NOMO-1 treated with dmso at 0.1 percent for 144 hours (cell line): ENCODE results near the gene CHPT1.
A peak's percentile ranks its signal among the peaks of the same experiment; 100 is the strongest.
"Not testable (repeated sequence)": the region's sequence is repeated elsewhere in the genome, so short reads cannot be mapped to it uniquely, and the experiment has no call there.

Experiments used
- DNase-seq: peaks from one replicate; lab custom pipeline; 2025; ENCODE audit not compliant: unreplicated experiment; lab: John Stamatoyannopoulos, UW

The CHPT1 gene

DNA sequence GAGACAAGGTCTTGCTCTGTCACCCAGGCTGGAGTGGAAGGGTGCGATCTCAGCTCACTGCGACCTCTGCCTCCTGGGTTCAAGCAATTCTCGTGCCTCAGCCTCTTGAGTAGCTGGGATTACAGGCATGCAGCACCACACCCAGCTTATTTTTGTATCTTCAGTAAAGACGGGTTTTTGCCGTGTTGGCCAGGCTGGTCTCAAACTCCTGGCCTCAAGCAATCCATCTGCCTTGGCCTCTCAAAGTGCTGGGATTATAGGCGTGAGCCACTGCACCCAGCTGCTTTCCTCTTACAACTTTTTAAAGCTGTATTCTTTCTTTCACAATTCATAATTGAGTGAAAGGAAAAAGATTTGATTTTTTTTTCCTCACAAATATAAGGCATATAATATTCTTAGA is 15.8 kb upstream of the CHPT1 start:
- DNase-seq: not testable (repeated sequence)

DNA sequence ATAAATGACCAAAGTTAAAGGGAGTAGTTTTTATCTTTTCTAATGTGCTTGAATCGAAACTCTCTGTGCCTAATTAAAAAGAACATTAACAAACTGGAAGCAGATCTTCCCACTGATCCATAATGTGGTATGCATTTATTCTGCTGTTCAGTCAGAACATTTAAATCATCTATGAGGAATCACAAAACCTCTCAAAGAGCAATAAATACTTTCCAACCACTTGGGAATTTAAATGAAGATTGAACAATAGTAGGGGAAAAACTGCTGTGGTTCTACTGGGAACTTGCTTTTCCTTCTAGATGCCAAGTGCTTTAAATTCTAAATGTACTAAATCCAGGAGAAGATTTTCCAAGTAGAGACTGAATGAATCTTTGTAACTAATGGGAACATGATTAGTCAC is 12.3 kb upstream of the CHPT1 start:
- DNase-seq: no peak

GRCh38 chr12:101686176-101686575 is 11.3 kb upstream of the CHPT1 start:
- no peak for DNase-seq

- DNase-seq: no peak
Measured at GRCh38 chr12:101690544-101691098, 6.8 kb upstream of the CHPT1 start.

- no peak for DNase-seq
Measured at GRCh38 chr12:101691503-101692096, 5.8 kb upstream of the CHPT1 start.

DNA sequence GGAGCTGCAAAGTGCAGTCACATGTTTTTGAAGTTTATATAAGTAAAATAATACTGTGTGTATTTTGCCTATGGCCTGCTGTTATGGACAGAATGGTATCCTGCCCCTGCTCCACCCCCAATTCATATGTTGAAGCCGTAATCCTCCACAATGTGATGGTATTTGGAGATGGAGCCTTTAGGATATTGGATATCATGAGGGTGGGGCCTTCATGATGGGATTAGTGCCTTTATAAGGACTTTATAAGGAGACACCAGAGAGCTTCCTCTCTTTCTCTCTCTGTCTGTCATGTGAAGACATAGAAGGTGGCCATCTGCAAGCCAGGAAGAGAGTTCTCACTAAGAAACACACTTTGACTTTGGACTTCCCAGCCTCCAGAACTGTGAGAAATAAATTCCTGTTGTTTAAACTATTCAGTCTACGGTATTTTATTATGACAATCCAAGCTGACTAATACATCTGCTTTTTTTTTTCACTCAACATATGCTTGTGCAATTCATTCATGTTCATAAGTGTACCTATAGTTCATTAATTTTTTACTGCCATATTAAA is 3.1 kb upstream of the CHPT1 start:
- no peak for DNase-seq

- no peak for DNase-seq
Measured at GRCh38 chr12:101694986-101695385, 2.5 kb upstream of the CHPT1 start.

DNA sequence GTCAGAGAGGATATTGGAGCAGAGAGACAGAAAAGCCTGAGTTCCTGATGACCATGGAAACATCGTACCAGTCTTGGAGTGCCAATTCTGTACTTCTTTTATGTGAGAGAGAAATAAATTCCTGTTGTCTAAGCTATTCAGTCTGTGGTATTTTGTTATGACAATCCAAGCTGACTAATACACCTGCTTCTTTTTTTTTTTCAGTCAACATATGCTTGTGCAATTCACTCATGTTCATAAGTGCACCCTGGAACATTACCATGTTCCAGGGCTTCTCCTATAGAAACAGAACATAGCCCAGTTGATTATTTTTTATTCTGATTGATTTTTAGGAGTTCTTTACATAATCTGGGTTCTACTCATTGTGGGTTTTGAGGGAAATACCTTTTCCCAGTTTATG is 1.7 kb upstream of the CHPT1 start:
- no peak for DNase-seq

DNA sequence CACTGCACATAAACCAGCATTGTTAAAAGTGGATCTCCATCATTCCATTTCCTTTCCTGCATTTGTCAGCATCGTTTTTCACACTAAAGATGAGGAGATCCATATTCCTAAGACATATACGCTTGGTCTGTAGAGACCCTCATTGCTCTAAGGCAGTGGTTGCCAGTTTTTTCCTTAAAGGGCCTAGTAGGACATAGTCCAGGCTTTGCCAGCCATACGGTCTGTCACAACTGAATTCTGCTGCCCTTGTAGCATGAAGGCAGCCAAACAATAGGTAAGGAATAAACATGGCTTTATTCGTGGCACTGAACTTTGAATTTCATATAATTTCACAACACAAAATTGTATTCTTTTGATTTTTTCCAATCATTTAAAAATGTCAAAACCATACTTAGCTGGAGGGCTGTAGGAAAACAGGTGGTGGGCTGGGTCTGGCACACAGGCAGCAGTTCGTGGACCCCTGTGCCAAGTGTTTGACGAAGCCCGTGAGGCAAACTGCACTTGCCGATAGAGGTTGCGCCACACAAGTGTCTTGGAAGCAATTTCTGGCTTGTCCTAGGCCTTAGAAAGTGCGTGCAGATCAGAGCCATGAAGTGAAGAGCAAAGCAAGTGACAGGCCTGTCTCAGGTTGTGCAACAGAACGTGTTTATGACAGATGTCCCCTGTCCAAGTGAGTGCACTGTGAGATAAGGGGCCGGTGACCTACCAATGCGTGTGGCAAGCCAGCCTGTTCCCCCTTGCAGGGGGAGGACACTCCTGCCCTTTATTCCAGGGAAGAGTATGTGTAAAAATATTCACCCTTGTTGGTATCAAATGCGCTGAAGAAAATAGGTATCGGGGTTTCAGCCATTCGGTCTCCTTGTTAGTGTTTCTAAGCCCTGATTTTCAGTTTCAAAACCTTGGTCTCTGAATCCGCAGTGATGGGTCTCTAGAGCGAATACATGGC is 916 bp upstream of the CHPT1 start:
- DNase-seq: peak; percentile 67

DNA sequence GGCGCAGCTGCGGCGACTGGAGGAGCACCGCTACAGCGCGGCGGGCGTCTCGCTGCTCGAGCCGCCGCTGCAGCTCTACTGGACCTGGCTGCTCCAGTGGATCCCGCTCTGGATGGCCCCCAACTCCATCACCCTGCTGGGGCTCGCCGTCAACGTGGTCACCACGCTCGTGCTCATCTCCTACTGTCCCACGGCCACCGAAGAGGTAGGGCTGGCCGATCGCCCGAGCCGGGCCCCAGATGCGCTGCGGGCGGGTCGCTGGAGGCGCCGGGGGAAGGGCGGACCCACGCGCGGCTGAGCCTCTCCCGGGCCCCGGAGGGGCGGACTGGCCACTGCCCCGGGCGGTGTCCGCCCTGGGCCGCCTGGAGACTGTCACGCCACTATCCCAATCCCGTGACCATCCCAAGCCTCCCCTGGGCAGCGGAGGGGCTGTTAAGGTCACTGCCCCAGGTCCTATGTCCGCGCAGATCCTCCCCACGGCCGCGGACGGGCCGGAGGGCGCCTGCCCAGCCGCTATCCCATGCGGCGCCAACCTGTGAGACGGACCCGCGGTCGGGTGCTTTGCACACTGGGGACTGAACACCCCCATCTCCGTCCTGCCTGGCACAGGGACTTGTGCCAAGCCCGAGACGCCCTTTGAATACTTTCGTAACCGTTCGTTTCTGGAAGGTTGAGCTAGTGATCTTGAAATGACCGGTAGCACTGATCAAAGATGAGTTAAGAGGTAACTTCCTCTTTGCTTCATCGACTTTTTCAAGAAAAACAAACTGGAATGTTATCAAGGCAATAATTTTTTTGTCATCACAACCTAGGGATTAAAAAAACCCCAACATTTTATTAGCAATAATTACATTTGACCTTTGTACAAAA is 725 bp downstream of the CHPT1 start:
- DNase-seq: peak; percentile 14

GRCh38 chr12:101698800-101699347 is 1.4 kb downstream of the CHPT1 start:
- no peak for DNase-seq

- no peak for DNase-seq
Measured at GRCh38 chr12:101700299-101700820, 2.9 kb downstream of the CHPT1 start.

DNA sequence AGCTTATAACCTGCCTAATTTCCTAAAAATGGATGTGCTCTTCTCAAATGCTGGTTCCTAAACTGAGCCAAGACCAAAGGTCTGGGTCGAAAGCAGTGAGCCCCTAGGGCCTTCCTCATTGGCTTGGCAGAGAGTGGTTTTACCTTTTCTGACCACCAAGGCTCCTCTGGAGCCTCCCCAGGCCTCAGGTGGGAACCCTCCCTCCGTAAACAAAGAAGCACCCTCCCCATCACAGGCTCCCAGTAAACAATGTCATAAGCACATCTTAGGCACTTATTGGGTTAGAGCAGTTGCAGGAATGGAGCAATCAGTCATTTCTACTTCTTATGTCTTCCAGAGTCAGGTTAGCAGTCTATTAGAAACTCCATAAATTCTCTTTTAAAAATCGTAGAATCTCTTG is 6.0 kb downstream of the CHPT1 start:
- no peak for DNase-seq

DNA sequence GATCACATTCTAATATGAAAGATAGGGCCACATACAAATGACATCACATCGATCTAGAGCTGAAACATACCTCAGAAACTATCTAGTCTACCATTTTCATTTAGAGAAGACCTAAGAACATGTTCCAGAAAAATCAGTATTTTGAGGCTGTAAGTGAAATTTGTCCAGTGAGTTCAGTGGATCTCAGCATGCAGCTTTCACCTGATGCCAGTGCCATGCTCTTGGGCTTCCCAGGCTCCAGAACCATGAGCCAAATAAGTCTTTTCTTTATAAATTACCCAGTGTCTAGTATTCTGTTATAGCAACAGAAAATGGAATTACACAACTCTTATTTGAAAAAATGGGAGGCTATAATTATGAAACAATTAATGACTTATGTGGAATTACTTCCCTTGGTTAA is 9.0 kb downstream of the CHPT1 start:
- no peak for DNase-seq

GRCh38 chr12:101707131-101707782 is 9.8 kb downstream of the CHPT1 start:
- no peak for DNase-seq

DNA sequence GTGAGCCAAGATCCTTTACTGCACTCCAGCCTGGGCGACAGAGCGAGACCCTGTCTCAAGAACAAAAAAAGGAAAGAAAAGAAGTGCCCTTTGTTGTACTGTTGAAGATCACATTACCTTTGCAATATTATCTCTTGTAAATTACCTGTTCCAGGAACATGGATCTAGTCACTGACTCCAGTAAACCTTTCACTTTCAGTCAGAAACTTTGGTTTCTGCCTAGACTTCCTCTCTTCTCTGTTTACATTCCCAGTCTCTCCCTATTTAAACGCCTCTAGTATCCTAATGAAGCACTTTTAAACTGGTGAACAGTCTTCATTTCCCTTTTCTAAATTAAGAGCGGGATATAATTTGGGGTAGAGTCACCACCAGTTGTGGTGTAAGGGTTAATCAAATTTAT is 12.8 kb downstream of the CHPT1 start:
- no peak for DNase-seq

DNA sequence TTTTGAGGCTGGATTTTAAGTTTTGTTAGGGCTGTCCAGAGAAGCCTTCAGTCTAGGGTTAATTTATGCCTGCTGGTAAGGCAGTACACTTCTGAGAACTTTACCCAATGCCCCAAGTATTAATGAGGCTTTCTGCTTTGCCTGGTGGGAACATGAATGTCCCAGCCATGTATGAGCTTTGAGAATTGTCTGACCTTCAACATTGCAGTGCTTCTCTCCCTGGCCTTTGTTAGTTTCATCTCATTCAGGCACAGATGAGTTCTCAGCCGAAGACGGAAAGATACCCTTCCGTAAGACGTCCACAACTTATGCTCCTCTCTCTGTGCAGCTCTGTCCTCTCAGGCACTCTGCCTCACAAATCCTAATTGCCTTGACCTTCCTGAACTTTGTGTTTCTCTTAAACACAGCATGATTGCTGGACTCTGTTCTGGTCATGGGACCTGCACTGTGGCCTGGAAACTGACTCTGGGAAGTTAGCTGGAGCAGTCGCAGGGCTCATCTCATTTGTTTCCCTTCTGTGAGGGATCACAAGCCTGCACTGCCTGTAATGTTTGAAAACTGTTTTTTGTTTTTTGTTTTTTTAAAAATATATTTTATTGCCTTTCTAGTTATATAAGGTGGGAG is 15.7 kb downstream of the CHPT1 start:
- no peak for DNase-seq

- DNase-seq: no peak
Measured at GRCh38 chr12:101713930-101714329, 16.5 kb downstream of the CHPT1 start.

GRCh38 chr12:101714877-101715444 is 17.5 kb downstream of the CHPT1 start:
- no peak for DNase-seq
